ENCODE measurements around the gene BAIAP2L2.

BAIAP2L2 gene

DNA sequence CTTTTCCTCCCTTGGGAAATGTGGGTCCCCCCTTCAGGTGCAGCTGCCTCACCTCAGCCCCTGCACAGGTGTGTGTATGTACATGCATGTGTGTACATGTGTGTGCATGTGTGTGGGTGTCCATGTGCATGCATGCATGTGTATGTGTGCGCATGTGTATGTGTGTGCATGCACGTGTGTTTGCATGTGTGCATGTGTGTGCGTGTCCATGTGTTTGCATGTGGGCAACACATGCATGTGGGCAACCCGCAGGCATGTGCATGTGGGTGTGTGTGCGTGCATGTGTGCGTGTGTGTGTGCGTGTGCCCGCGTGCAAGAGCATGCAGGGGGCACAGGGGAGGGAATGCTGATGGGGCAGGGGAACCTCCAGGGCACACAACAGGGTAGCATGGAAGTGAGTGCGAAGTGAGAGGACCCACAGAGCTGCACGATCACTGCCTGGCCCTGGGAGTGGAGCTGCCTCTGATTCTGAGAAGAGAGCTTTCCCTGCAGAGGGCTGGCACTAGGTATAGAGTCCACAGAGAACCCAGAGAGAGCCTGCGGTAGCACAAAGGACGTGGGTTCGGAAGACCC is 14.6 kb upstream of the BAIAP2L2 start:
- no peak for TF ChIP-seq EP300 (IDR thresholded peaks at IDR 0.05; ENCODE audit: borderline replicate concordance)

DNA sequence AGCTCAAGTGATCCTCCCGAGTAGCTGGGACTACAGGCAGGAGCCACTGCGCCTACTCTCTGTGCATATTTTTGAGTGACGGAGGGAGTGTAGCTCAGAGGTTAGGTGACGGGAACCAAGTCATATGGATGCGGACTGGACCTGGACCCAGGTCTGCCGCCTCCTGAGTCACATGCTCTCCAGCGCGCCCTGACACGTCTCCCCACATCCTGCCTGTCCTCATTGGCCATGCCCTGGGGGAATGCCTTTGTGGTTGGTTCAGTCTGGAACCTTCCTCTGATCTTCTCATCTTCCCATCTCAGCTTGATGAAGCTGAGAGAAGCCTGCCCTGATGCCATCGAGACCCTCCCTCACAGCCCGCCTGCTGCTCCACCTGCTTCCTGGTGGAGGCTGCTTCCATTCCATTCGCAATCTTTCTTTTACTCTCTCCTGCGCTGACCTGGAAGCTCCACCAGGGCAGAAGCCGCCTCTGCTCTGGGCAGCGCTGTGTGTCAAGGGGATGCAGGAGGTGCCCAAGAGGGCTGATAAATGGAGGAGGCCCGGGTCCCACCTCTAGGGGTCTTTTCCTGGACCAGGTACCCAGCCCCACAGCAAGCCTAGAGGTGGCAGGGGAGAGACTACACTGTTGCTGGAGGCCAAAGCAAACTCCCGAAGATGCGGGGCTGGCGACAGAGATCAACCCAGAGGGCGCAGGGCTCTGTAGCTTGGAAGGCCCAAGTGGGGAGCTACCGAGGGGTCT is 13.9 kb upstream of the BAIAP2L2 start:
- no peak for TF ChIP-seq RAD21 (IDR thresholded peaks at IDR 0.05; ENCODE audit: low read depth)
- no peak for TF ChIP-seq TCF12 (IDR thresholded peaks at IDR 0.05; ENCODE audit: low read depth)
- TF ChIP-seq NFIC (IDR thresholded peaks at IDR 0.05) = no peak
- no peak for TF ChIP-seq YY1 (IDR thresholded peaks at IDR 0.05; ENCODE audit: low read depth)
- TF ChIP-seq USF1 (IDR thresholded peaks at IDR 0.05) = no peak
- TF ChIP-seq, protein P1, sequence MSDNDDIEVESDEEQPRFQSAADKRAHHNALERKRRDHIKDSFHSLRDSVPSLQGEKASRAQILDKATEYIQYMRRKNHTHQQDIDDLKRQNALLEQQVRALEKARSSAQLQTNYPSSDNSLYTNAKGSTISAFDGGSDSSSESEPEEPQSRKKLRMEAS (IDR thresholded peaks at IDR 0.05) = no peak
- TF ChIP-seq ZBTB7A (IDR thresholded peaks at IDR 0.05; ENCODE audit: low read depth) = no peak
- TF ChIP-seq REST (IDR thresholded peaks at IDR 0.05; ENCODE audit: low read depth) = no peak
- no peak for TF ChIP-seq TEAD4 (IDR thresholded peaks at IDR 0.05)
- no peak for TF ChIP-seq FOXM1 (IDR thresholded peaks at IDR 0.05; ENCODE audit: borderline replicate concordance, low read depth)

DNA sequence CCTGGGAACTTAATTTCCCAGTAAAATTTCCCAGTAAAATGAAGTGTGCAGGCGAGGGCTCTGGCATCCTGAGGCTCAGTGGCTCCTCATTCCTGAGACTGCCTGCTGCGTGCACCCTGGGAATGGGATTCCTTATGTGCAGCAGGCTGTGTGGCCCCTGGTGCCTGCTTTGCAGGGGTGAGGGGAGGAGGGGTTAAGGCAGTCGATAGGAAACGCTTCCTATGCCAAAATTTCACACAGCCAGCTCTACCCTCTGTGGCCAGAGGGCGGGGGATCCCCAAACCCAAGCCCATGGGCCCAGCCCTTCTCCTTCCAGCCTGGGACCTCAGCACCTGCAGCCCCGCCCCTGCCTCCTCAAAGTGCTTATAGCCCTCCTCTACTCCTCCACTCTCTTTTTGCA is 12.1 kb upstream of the BAIAP2L2 start:
- TF ChIP-seq CEBPB (IDR thresholded peaks at IDR 0.05) (no peak), EGR1 (IDR thresholded peaks at IDR 0.05) (no peak), TEAD4 (IDR thresholded peaks at IDR 0.05) (peak; percentile 88), YY1 (IDR thresholded peaks at IDR 0.05; ENCODE audit: low read depth) (no peak), REST (IDR thresholded peaks at IDR 0.05; ENCODE audit: low read depth) (no peak), NFIC (IDR thresholded peaks at IDR 0.05) (no peak), EP300 (IDR thresholded peaks at IDR 0.05; ENCODE audit: borderline replicate concordance) (peak; percentile 66; the same call in 1 of the 2 replicates), TAF1 (IDR thresholded peaks at IDR 0.05; ENCODE audit: low read depth) (no peak), CREB1 (IDR thresholded peaks at IDR 0.05; ENCODE audit: low read depth) (no peak), ZBTB7A (IDR thresholded peaks at IDR 0.05; ENCODE audit: low read depth) (no peak), FOXM1 (IDR thresholded peaks at IDR 0.05; ENCODE audit: borderline replicate concordance, low read depth) (no peak), RAD21 (IDR thresholded peaks at IDR 0.05; ENCODE audit: low read depth) (peak; percentile 2; the same call in 1 of the 2 replicates), TCF12 (IDR thresholded peaks at IDR 0.05; ENCODE audit: low read depth) (peak; percentile 67; the same call in 1 of the 2 replicates)

DNA sequence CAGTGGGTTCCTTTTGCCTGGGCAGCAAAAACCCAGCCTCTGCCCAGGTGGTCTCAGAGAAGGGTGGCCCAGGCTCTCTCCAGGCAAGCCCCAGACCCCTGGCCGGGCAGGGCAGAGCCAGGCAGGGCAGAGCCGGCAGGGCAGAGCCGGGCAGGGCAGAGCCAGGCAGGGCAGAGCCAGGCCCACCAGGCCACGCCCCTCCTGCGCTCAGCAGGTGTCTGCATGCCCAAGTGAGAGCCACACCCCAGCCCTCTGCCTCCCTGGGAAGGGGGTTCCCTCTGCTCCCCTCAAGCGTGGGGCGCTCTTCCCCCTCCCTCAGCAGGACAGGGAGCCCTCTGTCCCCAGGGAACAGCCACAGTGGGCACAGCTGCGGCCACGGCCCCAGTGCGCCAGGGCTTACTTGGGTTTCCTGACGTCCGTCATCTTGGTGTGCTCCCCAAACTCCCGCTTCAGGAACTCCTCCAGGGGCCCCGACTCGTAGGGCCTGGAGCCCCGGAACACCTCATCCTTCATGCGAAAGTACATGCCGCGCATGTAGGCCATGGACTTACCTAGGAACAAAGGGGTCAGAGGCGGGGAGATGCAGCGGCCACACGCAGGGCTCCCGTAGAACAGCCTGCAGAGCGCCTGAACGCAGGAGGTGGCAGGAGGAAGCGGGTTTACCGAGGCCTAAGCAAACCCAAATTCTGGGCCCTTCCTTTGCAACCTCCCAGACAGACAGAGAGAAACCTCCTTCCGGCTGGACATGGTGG is 10.1 kb upstream of the BAIAP2L2 start:
- TF ChIP-seq TEAD4 (IDR thresholded peaks at IDR 0.05) (peak; percentile 30; the same call in 1 of the 2 replicates), CEBPB (IDR thresholded peaks at IDR 0.05) (no peak), CREB1 (IDR thresholded peaks at IDR 0.05; ENCODE audit: low read depth) (no peak), RAD21 (IDR thresholded peaks at IDR 0.05; ENCODE audit: low read depth) (no peak), ZBTB7A (IDR thresholded peaks at IDR 0.05; ENCODE audit: low read depth) (peak; percentile 55; the same call in 1 of the 2 replicates), YY1 (IDR thresholded peaks at IDR 0.05; ENCODE audit: low read depth) (no peak)
- TF ChIP-seq, protein P1 (IDR thresholded peaks at IDR 0.05) = no peak

- no peak for TF ChIP-seq TAF1 (IDR thresholded peaks at IDR 0.05; ENCODE audit: low read depth)
- TF ChIP-seq CEBPB (IDR thresholded peaks at IDR 0.05) = no peak
- no peak for TF ChIP-seq USF1 (IDR thresholded peaks at IDR 0.05)
- TF ChIP-seq YY1 (IDR thresholded peaks at IDR 0.05; ENCODE audit: low read depth) = no peak
- TF ChIP-seq RAD21 (IDR thresholded peaks at IDR 0.05; ENCODE audit: low read depth) = no peak
- no peak for TF ChIP-seq REST (IDR thresholded peaks at IDR 0.05; ENCODE audit: low read depth)
- no peak for TF ChIP-seq EP300 (IDR thresholded peaks at IDR 0.05; ENCODE audit: borderline replicate concordance)
- no peak for TF ChIP-seq ZBTB7A (IDR thresholded peaks at IDR 0.05; ENCODE audit: low read depth)
- TF ChIP-seq TCF12 (IDR thresholded peaks at IDR 0.05; ENCODE audit: low read depth) = no peak
- TF ChIP-seq FOXM1 (IDR thresholded peaks at IDR 0.05; ENCODE audit: borderline replicate concordance, low read depth) = no peak
- TF ChIP-seq EGR1 (IDR thresholded peaks at IDR 0.05) = no peak
- TF ChIP-seq CREB1 (IDR thresholded peaks at IDR 0.05; ENCODE audit: low read depth) = no peak
- TF ChIP-seq, protein P1 (IDR thresholded peaks at IDR 0.05) = no peak
- no peak for TF ChIP-seq TEAD4 (IDR thresholded peaks at IDR 0.05)
- no peak for TF ChIP-seq NFIC (IDR thresholded peaks at IDR 0.05)
Measured at GRCh38 chr22:38118182-38118581, 7.7 kb upstream of the BAIAP2L2 start.

Data from Ishikawa (cell line).